ENCODE measurements around the gene BAHD1.
A peak's percentile ranks its signal among the peaks of the same experiment; 100 is the strongest.

The BAHD1 gene

GRCh38 chr15:40440743-40441564, at the start of gene BAHD1:
Gene BAHD1 (plus strand): TSS chr15:40440953. CDS start chr15:40458465, 17,512 bp downstream.
- DNase-seq (ENCODE audit: low spot score): peak; percentile 97

DNA sequence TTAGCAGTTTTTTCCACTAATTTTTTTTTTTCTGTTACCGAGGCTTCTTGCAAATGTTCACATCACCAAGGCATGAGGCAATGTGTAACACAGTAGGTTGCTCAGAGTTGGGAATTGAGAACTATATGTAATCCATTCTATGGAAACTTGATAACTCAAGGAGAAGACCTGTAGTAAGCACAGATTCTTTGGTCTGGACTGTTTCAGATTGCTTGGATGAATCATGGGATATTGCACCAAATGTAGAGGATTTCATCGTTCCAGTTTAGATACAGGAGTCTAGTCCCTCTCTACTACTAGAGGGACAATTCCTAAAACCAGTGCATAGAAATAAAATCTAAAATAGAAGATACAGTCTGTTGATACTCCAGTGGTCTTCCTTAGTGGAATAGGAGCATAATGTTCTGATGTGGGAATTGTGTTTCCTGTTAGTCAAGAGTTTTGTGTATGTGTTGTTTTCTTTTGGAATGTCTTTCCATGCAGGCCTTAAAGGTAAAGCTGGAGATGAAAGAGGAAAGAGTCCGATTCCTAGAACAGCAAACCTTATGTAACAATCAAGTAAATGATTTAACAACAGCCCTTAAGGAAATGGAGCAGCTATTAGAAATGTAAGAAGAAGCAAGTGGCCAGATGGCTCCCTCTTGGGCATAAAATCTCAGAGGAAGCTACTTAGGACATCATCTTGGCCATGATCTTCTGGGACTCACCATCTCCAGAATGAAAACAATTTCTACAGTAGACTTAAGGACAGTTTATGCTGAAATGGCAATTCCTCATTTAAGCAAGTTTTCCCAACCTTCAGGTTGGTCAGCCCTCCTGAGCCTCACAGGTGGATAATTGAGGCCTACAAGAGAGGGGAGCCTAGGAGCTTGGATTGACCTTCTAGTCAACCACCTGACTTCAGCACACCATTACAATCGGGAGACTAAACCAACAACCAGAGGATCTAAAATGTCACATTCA, 47.5 kb upstream of the BAHD1 start:
- DNase-seq (ENCODE audit: low spot score): no peak

- DNase-seq (ENCODE audit: low spot score): no peak
These were observed 42.9 kb upstream of the BAHD1 start for GRCh38 chr15:40397688-40398412.

DNA sequence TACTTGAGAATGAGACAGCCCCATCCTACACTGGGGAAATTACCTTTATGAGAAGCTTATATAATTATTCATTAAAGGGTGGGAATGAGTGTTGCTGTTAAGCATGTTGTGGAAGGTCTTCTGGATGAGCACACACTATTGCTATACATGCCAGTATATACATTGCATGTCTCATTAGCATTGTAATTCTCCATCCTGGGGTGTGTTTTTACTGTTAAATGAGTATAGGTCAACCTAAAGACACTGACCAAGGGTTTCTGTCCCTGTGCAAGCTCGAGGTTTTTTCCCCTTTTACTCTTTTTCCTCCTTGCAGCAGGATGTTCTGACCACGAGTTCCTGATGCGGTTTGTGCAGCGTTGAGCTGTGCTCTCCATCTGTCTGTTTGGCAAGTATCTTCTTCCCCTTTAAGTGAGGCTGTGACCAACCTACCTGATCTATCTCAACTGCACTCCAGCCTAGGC, 42.3 kb upstream of the BAHD1 start:
- DNase-seq (ENCODE audit: low spot score): no peak

DNA sequence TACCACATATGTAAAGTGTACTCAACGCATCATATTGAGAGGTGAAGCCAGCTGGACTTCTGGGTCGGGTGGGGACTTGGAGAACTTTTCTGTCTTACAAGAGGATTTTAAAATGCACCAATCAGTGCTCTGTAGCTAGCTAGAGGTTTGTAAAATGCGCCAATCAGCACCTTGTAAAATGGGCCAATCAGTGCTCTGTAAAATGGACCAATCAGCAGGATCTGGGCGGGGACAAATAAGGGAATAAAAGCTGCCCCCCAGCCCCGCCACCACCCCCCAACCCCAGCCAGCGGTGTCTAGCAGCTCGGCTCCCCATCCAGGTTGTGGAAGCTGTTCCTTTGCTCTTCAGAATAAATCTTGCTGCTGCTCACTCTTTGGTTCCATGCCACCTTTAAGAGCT, 41.4 kb upstream of the BAHD1 start:
- DNase-seq (ENCODE audit: low spot score): no peak

GRCh38 chr15:40405501-40406381, 35.0 kb upstream of the BAHD1 start, which contains the start of gene IVD:
Gene IVD (plus strand): TSS chr15:40405795. CDS start chr15:40405828, 33 bp downstream.
- peak; percentile 99 for DNase-seq (ENCODE audit: low spot score)

- no peak for DNase-seq (ENCODE audit: low spot score)
These were observed 33.3 kb upstream of the BAHD1 start for GRCh38 chr15:40407330-40407990.

DNA sequence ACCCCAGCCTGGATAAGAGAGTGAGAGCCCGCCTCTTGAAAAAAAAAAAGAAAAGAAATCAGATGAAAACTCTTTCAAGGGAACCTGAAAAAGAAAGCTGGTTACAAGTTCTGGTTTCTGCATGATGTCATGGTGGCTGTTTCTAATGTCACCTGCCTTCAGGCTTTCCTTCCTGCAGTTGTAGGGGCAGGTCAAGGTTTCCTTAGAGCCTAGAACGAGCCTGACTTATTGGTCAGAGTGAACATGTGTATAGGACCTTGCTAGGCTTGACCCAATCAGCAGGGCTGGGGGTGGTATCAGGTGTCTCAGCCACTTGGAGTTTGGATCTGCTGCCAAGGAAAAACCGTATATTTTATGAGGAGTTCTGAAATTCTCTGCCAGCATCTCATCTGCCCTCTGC, 31.4 kb upstream of the BAHD1 start:
- DNase-seq (ENCODE audit: low spot score): no peak

DNA sequence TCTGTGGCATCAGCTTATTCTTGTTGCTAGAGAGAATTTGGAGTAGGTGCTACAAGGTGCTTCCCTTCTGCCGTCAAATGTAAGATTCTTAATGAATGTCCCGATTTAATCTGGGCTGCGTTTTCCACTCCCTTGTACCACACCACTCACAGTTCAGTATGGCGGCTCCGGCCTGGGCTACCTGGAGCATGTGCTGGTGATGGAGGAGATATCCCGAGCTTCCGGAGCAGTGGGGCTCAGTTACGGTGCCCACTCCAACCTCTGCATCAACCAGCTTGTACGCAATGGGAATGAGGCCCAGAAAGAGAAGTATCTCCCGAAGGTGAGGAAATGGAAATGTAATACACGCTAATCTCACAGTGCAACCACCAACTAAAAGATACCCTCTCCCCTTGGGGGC, 30.3 kb upstream of the BAHD1 start:
- no peak for DNase-seq (ENCODE audit: low spot score)

DNA sequence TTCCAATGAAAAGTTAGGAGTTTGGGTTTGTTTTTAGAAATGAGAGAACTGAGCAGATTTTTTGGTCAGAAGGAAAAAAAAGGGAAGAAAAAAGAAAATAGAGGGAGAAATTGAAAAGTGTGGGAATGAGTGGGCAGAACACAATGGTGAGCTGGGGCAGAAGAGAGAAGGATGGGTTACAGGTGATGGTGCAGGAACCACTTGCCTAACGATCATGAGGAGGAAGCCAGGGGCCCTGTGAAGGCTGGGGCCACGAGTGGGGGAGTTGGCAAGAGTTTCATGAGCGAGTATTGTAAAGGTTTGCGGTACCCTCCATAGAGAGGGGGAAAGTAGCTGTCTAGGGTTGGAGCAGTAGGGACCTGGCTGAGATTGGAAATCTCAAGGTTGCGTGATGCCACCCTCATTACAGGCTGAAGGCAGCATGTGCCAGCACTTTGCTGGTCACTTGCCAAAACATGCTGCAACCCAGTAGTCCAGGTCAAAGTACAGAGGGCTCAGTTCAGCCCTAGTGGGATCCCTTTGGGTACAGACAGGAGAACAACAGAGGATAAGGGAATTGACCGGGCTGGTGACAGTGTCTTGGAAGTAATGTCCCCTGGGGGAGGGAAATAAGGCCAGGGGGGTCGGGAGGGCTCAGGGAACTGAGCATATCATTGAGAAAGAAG, 28.5 kb upstream of the BAHD1 start:
- peak; percentile 25 for DNase-seq (ENCODE audit: low spot score)

GRCh38 chr15:40413036-40413435, 27.7 kb upstream of the BAHD1 start:
- no peak for DNase-seq (ENCODE audit: low spot score)

GRCh38 chr15:40414816-40415215, 25.9 kb upstream of the BAHD1 start:
- no peak for DNase-seq (ENCODE audit: low spot score)

DNA sequence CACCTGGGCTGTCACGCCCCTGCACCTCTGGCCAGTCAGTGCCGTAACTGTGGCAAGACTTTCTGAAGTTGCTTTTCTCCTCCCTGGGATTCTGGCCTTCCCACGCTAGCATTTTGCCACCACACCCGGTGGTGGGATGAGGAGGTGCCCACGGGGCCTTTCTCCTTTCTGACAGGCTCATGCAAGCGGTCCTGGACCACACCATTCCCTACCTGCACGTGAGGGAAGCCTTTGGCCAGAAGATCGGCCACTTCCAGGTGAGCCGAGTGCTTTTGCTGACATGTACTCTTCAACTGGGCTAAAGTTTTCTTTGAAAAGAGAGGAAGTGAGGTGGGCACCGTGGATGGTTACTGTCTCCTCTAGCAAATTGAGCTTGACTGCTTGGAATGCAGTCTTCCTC, 25.5 kb upstream of the BAHD1 start:
- no peak for DNase-seq (ENCODE audit: low spot score)

GRCh38 chr15:40416056-40416455, 24.7 kb upstream of the BAHD1 start:
- DNase-seq (ENCODE audit: low spot score): no peak

DNA sequence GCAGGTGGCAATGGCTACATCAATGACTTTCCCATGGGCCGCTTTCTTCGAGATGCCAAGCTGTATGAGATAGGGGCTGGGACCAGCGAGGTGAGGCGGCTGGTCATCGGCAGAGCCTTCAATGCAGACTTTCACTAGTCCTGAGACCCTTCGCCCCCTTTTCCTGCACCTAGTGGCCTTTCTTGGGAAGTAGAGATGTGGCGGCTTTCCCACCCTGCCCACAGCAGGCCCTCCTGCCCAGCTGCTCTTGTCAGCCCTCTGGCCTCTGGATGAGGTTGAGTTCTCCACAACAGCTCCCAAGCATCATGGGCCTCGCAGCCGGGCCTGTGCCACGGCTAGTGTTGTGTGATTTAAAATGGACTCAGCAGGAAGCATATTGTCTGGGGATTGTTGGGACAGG, 22.6 kb upstream of the BAHD1 start:
- DNase-seq (ENCODE audit: low spot score): no peak

DNA sequence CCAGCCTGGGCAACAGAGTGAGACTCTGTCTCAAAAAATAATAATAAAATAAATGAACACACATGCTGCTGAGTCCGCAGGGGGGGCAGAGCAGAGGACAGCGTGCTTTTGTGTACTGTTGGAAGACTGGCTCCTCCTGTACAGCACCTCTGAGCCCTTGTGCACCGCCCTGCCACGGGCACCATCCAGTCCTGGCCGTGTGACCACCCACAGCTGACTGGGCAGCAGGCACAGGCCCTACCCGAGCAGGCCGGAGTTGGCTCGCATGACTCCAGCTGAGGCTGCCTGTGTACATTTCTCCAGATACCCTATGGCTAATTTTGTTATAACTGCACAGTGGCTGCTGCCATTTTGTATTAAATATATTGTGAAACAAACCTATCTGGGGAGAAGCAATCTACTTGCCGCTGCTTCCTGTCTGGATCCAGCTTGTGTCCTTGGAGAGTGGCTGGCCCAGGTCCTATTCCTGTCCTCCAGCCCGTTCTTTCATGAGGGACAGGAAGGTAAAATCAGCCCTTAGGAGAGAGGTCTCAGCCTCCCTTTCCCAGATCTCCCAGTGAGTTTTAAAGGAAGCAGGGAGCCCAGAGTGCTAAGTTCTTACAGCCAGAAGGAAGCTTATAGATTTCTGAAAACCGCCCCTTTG, 20.6 kb upstream of the BAHD1 start:
- DNase-seq (ENCODE audit: low spot score): no peak

GRCh38 chr15:40420793-40421192, 20.0 kb upstream of the BAHD1 start:
- peak; percentile 91 for DNase-seq (ENCODE audit: low spot score)

GRCh38 chr15:40421246-40422157, 19.3 kb upstream of the BAHD1 start:
- peak; percentile 68 for DNase-seq (ENCODE audit: low spot score)

Data from LoVo (cell line).